Thyroid gland (tissue), 4 donors: ENCODE results near the gene PTN. TPM values are rescaled to one million over a fixed set of nuclear protein-coding genes. Genes with fewer than 3 reads are reported as not detected.
A peak's percentile ranks its signal among the peaks of the same experiment; 100 is the strongest.

Experiments
- DNase-seq, 2 donors: peaks; one replicate each; pipeline ENCODE4 v3.0.0-alpha.2; 2019
- H3K27ac ChIP-seq, 3 donors: fragments of 200-600 bp; sonication (generic); 1 replicate in 2 of 3; 2 replicates in 1 of 3; pipeline ENCODE4 v1.5.1; 2016 to 2019; ENCODE audit warnings: mild to moderate bottlenecking in 1 of 3, moderate library complexity in 1 of 3
- H3K27me3 ChIP-seq: fragments of 200-600 bp; sonication (generic); one replicate; pipeline ENCODE4 v1.5.1; 2019
- H3K36me3 ChIP-seq, 2 donors: fragments of 200-600 bp; sonication (generic); one replicate each; pipeline ENCODE4 v1.5.1; 2016 to 2019
- H3K4me1 ChIP-seq, 2 donors: fragments of 200-600 bp; sonication (generic); one replicate each; pipeline ENCODE4 v1.5.1; 2017 to 2019
- H3K4me3 ChIP-seq, 3 donors: fragments of 200-600 bp; sonication (generic); replicated peaks in 1 of 3; 1 replicate in 2 of 3; 2 replicates in 1 of 3; pipeline ENCODE4 v1.5.1; 2016; ENCODE audit warnings: mild to moderate bottlenecking in 1 of 3
- H3K9me3 ChIP-seq: fragments of 200-600 bp; sonication (generic); one replicate; pipeline ENCODE4 v1.5.1; 2017
- POLR2A ChIP-seq, 2 donors: fragments of 450-650 bp; IDR thresholded peaks; one replicate each; pipeline ENCODE4 v1.6.1; 2017; ENCODE audit warnings: antibody characterized with exemption in 2 of 2, mild to moderate bottlenecking in 2 of 2, moderate library complexity in 1 of 2
- WGBS, 2 donors: methylation state at CpG; one replicate each; pipeline ENCODE4 v1.1.5; 2017; 5-methylcytosine and 5-hydroxymethylcytosine counted together
- intact Hi-C: fragments of 100-400 bp; cut with DNase I; formaldehyde crosslinking; loops from one replicate; pipeline ENCODE4 v1.15.1; 2023
- total RNA-seq, 4 donors: library from RNA; depleted of rRNA; stranded (reverse); fragments of >200 nt; gene quantifications; one replicate each; pipeline ENCODE4 v1.2.3, GENCODE V29; 2016
- TF ChIP-seq, protein P1 (sequence below), 6 experiments: fragments of 200-600 bp in 3 of 6; fragments of 450-650 bp in 3 of 6; sonication (generic) in 3 of 6; IDR thresholded peaks; one replicate each; pipeline ENCODE4 v1.5.1; 2016 to 2019; ENCODE audit warnings: antibody characterized with exemption in 6 of 6, mild to moderate bottlenecking in 2 of 6, inconsistent platforms in 1 of 6, moderate library complexity in 1 of 6

The PTN gene
- total RNA-seq, 4 donors from 2014 or later: 6.1 to 40.3 (median 9.2) TPM

DNA sequence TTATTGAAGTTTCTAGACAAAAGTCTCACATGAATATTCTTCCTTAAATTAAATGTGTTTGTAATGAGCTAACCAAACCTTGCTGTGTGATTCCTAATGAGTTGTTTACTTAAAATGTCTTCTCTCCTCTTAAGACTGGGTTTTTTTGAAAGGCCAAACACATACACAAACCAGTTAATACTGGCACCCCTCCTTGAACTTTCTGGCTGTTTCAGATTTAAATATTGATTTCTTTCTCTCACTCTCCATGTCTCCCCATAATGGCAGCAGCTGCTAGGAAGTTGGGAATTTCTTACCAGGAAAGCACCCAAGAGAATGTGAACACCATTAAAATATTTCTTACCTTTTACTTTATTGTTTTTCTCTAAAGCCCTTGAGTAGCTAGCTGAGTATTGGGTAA lies 11.4 kb upstream of the PTN start:
- Histone ChIP-seq H3K4me3 (no peak overlapping the region), H3K27me3 (no peaks in the 10 kb centered on the region), H3K27ac (no peak overlapping the region), H3K4me1 (no peaks in the 10 kb centered on the region), H3K9me3 (no peaks in the 10 kb centered on the region), H3K36me3 (no peaks in the 10 kb centered on the region)
- DNase-seq: no peak
- TF ChIP-seq, protein P1, sequence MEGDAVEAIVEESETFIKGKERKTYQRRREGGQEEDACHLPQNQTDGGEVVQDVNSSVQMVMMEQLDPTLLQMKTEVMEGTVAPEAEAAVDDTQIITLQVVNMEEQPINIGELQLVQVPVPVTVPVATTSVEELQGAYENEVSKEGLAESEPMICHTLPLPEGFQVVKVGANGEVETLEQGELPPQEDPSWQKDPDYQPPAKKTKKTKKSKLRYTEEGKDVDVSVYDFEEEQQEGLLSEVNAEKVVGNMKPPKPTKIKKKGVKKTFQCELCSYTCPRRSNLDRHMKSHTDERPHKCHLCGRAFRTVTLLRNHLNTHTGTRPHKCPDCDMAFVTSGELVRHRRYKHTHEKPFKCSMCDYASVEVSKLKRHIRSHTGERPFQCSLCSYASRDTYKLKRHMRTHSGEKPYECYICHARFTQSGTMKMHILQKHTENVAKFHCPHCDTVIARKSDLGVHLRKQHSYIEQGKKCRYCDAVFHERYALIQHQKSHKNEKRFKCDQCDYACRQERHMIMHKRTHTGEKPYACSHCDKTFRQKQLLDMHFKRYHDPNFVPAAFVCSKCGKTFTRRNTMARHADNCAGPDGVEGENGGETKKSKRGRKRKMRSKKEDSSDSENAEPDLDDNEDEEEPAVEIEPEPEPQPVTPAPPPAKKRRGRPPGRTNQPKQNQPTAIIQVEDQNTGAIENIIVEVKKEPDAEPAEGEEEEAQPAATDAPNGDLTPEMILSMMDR (IDR thresholded peaks at IDR 0.05): no peak
- no peak for TF ChIP-seq POLR2A (IDR thresholded peaks at IDR 0.05)
- intact Hi-C loops: no loop called here

DNA sequence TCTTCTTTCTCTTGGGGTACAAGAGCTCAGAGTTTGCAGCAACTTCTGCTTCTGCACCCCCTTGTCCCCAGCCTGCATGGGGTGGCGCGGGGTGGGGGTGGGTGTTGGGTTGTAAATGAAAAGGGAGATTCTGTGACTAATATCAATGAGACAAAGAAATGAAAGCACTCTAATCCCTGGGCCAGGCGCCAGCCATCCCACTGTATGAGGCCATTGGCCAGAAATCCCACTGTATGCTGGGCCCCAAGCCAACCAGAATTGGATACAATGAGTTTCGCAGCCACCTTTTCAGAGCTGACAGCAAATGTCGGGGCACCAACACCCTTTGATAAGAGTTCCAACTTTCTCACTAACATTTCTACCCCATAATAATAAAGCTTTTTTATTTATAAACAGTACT lies 10.9 kb upstream of the PTN start:
- no peak for TF ChIP-seq POLR2A (IDR thresholded peaks at IDR 0.05)
- TF ChIP-seq, protein P1 (IDR thresholded peaks at IDR 0.05): no peak
- no peaks in the 10 kb centered on the region for H3K9me3 ChIP-seq
- H3K4me1 ChIP-seq: no peaks in the 10 kb centered on the region
- DNase-seq: no peak
- H3K27ac ChIP-seq: no peak overlapping the region
- H3K27me3 ChIP-seq: no peaks in the 10 kb centered on the region
- no peaks in the 10 kb centered on the region for H3K36me3 ChIP-seq
- no peak overlapping the region for H3K4me3 ChIP-seq
- intact Hi-C loops: no loop called here
- WGBS, 2 donors: 66 to 76% methylated on average over 5 of the region's 5 CpGs

DNA sequence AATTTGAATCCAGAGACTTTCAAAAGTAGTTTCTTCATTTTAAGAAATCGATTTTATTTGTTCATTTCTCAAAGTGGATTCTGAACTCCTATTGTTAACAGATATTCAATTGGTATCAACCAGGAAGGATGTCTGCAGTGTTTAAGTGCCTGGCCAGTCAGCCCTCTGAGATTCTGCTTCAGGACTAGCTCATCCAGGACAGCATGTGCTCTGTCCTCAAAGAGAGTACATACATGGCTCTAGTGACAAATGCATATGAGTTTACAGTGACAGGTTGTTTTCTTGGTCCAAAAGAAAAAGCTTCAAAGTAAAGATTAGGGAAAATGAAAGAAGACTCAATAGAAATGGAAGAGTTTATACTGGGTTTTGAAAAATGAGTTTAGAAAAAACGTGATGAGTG lies 8.4 kb upstream of the PTN start:
- intact Hi-C loops: no loop called here
- H3K4me1 ChIP-seq: no peaks in the 10 kb centered on the region
- H3K9me3 ChIP-seq: no peaks in the 10 kb centered on the region
- no peaks in the 10 kb centered on the region for H3K36me3 ChIP-seq
- no peaks in the 10 kb centered on the region for H3K27me3 ChIP-seq
- TF ChIP-seq POLR2A (IDR thresholded peaks at IDR 0.05): no peak
- TF ChIP-seq, protein P1 (IDR thresholded peaks at IDR 0.05): no peak
- H3K27ac ChIP-seq: no peak overlapping the region
- DNase-seq: no peak
- H3K4me3 ChIP-seq: no peak overlapping the region
- WGBS, 2 donors: 78% methylated on average over 2 of the region's 2 CpGs

DNA sequence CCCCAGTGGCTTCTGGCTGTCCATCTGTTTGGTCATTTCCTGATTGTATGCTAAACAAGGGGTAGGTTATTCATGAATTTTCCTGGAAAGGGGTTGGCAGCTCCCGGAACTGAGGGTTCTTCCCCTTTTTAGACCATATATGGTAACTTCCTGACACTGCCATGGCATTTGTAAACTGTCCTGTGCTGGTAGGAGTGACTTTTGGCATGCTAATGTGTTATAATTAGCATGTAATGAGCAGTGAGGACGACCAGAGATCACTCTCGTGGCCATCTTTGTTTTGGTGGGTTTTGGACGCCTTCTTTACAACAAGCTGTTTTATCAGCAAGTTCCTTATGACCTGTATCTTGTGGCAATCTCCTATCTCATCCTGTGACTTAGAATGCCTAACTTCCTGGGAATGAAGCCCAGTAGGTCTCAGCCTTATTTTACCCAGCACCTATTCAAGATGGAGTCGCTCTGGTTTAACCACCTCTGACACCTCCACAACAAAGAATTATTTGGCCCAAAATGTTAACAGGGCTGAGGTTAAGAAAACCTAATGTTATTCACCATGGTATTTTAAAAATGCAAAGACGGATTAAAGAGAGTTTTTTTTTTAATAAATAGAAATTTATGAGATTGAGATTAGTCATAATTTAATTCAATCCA lies 2.4 kb upstream of the PTN start:
- TF ChIP-seq, protein P1 (IDR thresholded peaks at IDR 0.05): no peak
- no peak for DNase-seq
- Histone ChIP-seq H3K27me3 (no peaks in the 10 kb centered on the region), H3K27ac (no peak overlapping the region), H3K36me3 (no peaks in the 10 kb centered on the region), H3K9me3 (no peaks in the 10 kb centered on the region), H3K4me3 (no peak overlapping the region), H3K4me1 (peaks cover 0 to 4% of the 10 kb centered on the region in 2 donors)
- 83 to 85% methylated on average over 6 of the region's 6 CpGs for WGBS, 2 donors
- intact Hi-C loops: no loop called here

DNA sequence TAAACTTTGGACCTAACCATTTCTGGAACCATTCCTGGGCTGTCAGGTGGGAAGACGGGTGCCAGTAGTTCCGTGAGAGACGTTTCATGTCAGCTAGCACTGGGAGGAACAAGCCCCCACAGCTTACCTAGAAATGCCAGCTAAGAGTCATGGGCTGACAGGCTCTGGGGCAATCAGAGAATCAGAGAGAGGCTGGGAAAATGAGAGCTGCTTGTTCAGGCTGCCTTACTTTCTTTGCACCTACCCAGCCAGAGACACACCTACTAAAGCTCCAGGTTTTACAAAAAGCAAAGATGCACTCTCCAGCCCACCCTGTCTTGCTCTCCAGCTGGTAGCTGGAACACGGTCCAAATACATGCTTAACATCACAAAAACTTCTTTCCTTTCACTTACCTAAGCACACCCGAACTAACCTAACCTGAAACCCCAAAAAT lies 688 bp downstream of the PTN start:
- H3K27me3 ChIP-seq: no peaks in the 10 kb centered on the region
- H3K27ac ChIP-seq: no peak overlapping the region
- no peaks in the 10 kb centered on the region for H3K9me3 ChIP-seq
- DNase-seq: peak in 1 of 2 donors; percentile 2
- H3K4me1 ChIP-seq: peaks cover 0 to 4% of the 10 kb centered on the region in 2 donors
- H3K4me3 ChIP-seq: peak overlapping the region in 2 of 3 donors; percentile 23 to 27
- no peaks in the 10 kb centered on the region for H3K36me3 ChIP-seq
- WGBS, 2 donors: 30% methylated on average over 5 of the region's 5 CpGs
- intact Hi-C loops: no loop called here
- no peak for TF ChIP-seq POLR2A (IDR thresholded peaks at IDR 0.05)
- TF ChIP-seq, protein P1 (IDR thresholded peaks at IDR 0.05): no peak
